ENCODE data around the gene RAB11FIP2.

DNA sequence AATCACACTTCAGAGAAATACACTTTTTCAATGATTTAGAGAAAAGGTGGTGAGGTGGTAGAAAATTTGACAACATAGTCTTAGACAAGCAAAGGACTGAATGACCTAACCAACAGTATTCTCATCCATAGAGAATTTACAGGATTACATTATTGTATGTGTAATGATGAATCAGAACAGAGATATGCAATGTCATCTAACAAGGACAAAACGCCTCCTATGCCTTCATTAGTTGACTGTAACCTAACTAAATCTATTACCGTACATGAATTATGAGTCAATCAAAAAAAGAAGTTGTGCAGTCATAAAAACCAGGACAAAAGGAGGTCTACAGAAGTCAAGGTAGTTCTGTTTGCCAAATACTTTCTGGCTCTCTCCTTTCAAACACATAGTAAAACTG lies 66.5 kb downstream of the RAB11FIP2 start:
- TF ChIP-seq, protein P1, sequence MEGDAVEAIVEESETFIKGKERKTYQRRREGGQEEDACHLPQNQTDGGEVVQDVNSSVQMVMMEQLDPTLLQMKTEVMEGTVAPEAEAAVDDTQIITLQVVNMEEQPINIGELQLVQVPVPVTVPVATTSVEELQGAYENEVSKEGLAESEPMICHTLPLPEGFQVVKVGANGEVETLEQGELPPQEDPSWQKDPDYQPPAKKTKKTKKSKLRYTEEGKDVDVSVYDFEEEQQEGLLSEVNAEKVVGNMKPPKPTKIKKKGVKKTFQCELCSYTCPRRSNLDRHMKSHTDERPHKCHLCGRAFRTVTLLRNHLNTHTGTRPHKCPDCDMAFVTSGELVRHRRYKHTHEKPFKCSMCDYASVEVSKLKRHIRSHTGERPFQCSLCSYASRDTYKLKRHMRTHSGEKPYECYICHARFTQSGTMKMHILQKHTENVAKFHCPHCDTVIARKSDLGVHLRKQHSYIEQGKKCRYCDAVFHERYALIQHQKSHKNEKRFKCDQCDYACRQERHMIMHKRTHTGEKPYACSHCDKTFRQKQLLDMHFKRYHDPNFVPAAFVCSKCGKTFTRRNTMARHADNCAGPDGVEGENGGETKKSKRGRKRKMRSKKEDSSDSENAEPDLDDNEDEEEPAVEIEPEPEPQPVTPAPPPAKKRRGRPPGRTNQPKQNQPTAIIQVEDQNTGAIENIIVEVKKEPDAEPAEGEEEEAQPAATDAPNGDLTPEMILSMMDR (IDR thresholded peaks at IDR 0.05 in 8 of 11, conservative IDR thresholded peaks at IDR 0.05 in 3 of 11), result no peak
- no peak for TF ChIP-seq POLR2A (IDR thresholded peaks at IDR 0.05)
- no peak for TF ChIP-seq POLR2AphosphoS5 (IDR thresholded peaks at IDR 0.05)

All from spleen (tissue), 7 donors.